GM23338 (cell line): ENCODE data around the gene SRSF8. TPM values are rescaled to one million over a fixed set of nuclear protein-coding genes. Genes with fewer than 3 reads are reported as not detected.

Experiments
- ATAC-seq: fragments of 200-7000 bp; cut with Tn5 transposase; 3 replicates; pipeline ENCODE4 v1.9.1; 2020
- DNase-seq: peaks from one replicate; pipeline ENCODE4 v3.0.0-alpha.2; 2015; ENCODE audit warnings: low spot score
- H2AFZ ChIP-seq: fragments of 200-600 bp; sonication (generic); 2 replicates; pipeline ENCODE4 v1.8.0; 2016; ENCODE audit warnings: antibody characterized with exemption, mild to moderate bottlenecking, moderate library complexity
- H3F3A ChIP-seq: fragments of 200-600 bp; sonication (generic); replicated peaks from 2 replicates; pipeline ENCODE4 v1.8.0; 2017; ENCODE audit warnings: antibody characterized with exemption, mixed run types, low read depth
- H3K27ac ChIP-seq: fragments of 200-600 bp; sonication (generic); 2 replicates; pipeline ENCODE4 v1.6.1; 2016; ENCODE audit warnings: low read depth
- H3K27me3 ChIP-seq: fragments of 200-600 bp; sonication (generic); 2 replicates; pipeline ENCODE4 v1.8.0; 2016; ENCODE audit warnings: mild to moderate bottlenecking, mixed run types, moderate library complexity; ENCODE audit not compliant: insufficient read depth
- H3K36me3 ChIP-seq: fragments of 200-600 bp; sonication (generic); 2 replicates; pipeline ENCODE4 v1.8.0; 2016; ENCODE audit warnings: mild to moderate bottlenecking; ENCODE audit not compliant: insufficient read depth
- H3K4me1 ChIP-seq: fragments of 200-600 bp; sonication (generic); 2 replicates; pipeline ENCODE4 v1.8.0; 2016; ENCODE audit warnings: mild to moderate bottlenecking, moderate library complexity; ENCODE audit not compliant: insufficient read depth
- H3K4me2 ChIP-seq: fragments of 200-600 bp; sonication (generic); 2 replicates; pipeline ENCODE4 v1.7.1; 2017; ENCODE audit warnings: mixed run types
- H3K4me3 ChIP-seq: fragments of 200-600 bp; sonication (generic); 2 replicates; pipeline ENCODE4 v1.6.1; 2016; ENCODE audit warnings: mixed run types
- H3K79me2 ChIP-seq: fragments of 200-600 bp; sonication (generic); replicated peaks from 2 replicates; pipeline ENCODE4 v1.8.0; 2017; ENCODE audit warnings: mild to moderate bottlenecking; ENCODE audit not compliant: insufficient read depth
- H3K9me2 ChIP-seq: fragments of 200-600 bp; sonication (generic); 2 replicates; pipeline ENCODE4 v1.8.0; 2017; ENCODE audit not compliant: insufficient read depth
- H4K20me1 ChIP-seq: fragments of 200-600 bp; sonication (generic); replicated peaks from 2 replicates; pipeline ENCODE4 v1.8.0; 2017; ENCODE audit warnings: mild to moderate bottlenecking; ENCODE audit not compliant: insufficient read depth
- H3K27ac Mint-ChIP-seq: 2 replicates; pipeline ENCODE4 v1.8.0; 2020; ENCODE audit warnings: inconsistent platforms, mild to moderate bottlenecking, moderate library complexity, mixed read lengths
- H3K27me3 Mint-ChIP-seq: 3 replicates; pipeline ENCODE4 v1.8.0; 2022; ENCODE audit warnings: low read depth, mild to moderate bottlenecking, moderate library complexity, mixed read lengths, inconsistent platforms; ENCODE audit not compliant: insufficient read depth, poor library complexity
- H3K36me3 Mint-ChIP-seq: 3 replicates; pipeline ENCODE4 v1.8.0; 2021; ENCODE audit warnings: low read depth, mild to moderate bottlenecking, inconsistent platforms, moderate library complexity, mixed read lengths
- H3K4me1 Mint-ChIP-seq: 3 replicates; pipeline ENCODE4 v1.8.0; 2020; ENCODE audit warnings: mild to moderate bottlenecking, inconsistent platforms, mixed read lengths
- H3K4me3 Mint-ChIP-seq: 3 replicates; pipeline ENCODE4 v1.8.0; 2021; ENCODE audit warnings: moderate library complexity, mild to moderate bottlenecking, inconsistent platforms, mixed read lengths
- H3K9me3 Mint-ChIP-seq: 3 replicates; pipeline ENCODE4 v1.8.0; 2020; ENCODE audit warnings: moderate library complexity, mild to moderate bottlenecking, inconsistent platforms, mixed read lengths
- CREB1 ChIP-seq: fragments of 250-450 bp; sonication (Bioruptor Pico); IDR thresholded peaks from 2 replicates; pipeline ENCODE4 v1.5.0; 2020; ENCODE audit warnings: low read depth, mild to moderate bottlenecking, moderate library complexity
- ETS1 ChIP-seq: IDR thresholded peaks from 2 replicates; pipeline ENCODE4 v1.6.1; 2016; ENCODE audit warnings: antibody characterized with exemption
- EZH2 ChIP-seq: fragments of 200-600 bp; sonication (generic); IDR thresholded peaks from one replicate; pipeline ENCODE4 v1.8.0; 2017; ENCODE audit warnings: antibody characterized with exemption, mild to moderate bottlenecking, low read depth; ENCODE audit not compliant: unreplicated experiment
- EZH2phosphoT487 ChIP-seq: fragments of 200-600 bp; sonication (generic); IDR thresholded peaks from one replicate; pipeline ENCODE4 v1.8.1; 2018; ENCODE audit warnings: antibody characterized with exemption; ENCODE audit not compliant: unreplicated experiment
- JUNB ChIP-seq: IDR thresholded peaks from one replicate; pipeline ENCODE4 v1.6.1; 2016; ENCODE audit warnings: antibody characterized with exemption; ENCODE audit not compliant: unreplicated experiment
- NANOG ChIP-seq: IDR thresholded peaks from 2 replicates; pipeline ENCODE4 v1.6.1; 2016; ENCODE audit warnings: antibody characterized with exemption, borderline replicate concordance
- POLR2AphosphoS5 ChIP-seq: IDR thresholded peaks from 2 replicates; pipeline ENCODE4 v1.6.1; 2016; ENCODE audit warnings: antibody characterized with exemption, low read depth
- STAT1 ChIP-seq: IDR thresholded peaks from one replicate; pipeline ENCODE4 v1.6.1; 2016; ENCODE audit warnings: antibody characterized with exemption; ENCODE audit not compliant: unreplicated experiment
- ZNF114 ChIP-seq: fragments of 250-450 bp; sonication (Bioruptor Pico); IDR thresholded peaks from 2 replicates; pipeline ENCODE4 v1.5.0; 2020; ENCODE audit warnings: mild to moderate bottlenecking, moderate library complexity
- ZNF331 ChIP-seq: fragments of 250-450 bp; sonication (Bioruptor Pico); IDR thresholded peaks from 2 replicates; pipeline ENCODE4 v1.5.0; 2020; ENCODE audit warnings: low read depth, mild to moderate bottlenecking, moderate library complexity
- polyA plus RNA-seq: library from polyadenylated mRNA; unstranded; fragments of >200 nt; fragmentation: Nextera tagmentation; extraction: Ambion mirVana; gene quantifications from 2 replicates; pipeline ENCODE4 v1.2.1, GENCODE V29; 2016
- total RNA-seq: library from RNA; depleted of rRNA; stranded (reverse); fragments of >200 nt; shearing (Covaris generic); gene quantifications from 2 replicates; pipeline ENCODE4 v1.2.3, GENCODE V29; 2014
- TF ChIP-seq, protein P1 (sequence below): fragments of 250-450 bp; sonication (Bioruptor Pico); IDR thresholded peaks from 2 replicates; pipeline ENCODE4 v1.5.0; 2020; ENCODE audit warnings: mild to moderate bottlenecking, moderate library complexity
- TF ChIP-seq, protein P2 (sequence below), 2 experiments: fragments of 200-600 bp in 1 of 2; sonication (generic) in 1 of 2; conservative IDR thresholded peaks; 2 replicates each; pipeline versions ENCODE4 v1.5.1 to v1.6.1; 2016 to 2017; ENCODE audit warnings: antibody characterized with exemption in 2 of 2, low read depth in 2 of 2, mild to moderate bottlenecking in 2 of 2, moderate library complexity in 1 of 2
- TF ChIP-seq, protein P3 (sequence below): IDR thresholded peaks from one replicate; pipeline ENCODE4 v1.6.1; 2018; ENCODE audit warnings: antibody characterized with exemption; ENCODE audit not compliant: unreplicated experiment

Gene SRSF8
- total and polyA plus RNA-seq, 2 experiments from 2014 or later: 12.6 to 19.9 TPM

GRCh38 chr11:95095858-95096587 is 29.3 kb downstream of the SRSF8 start:
- Histone ChIP-seq H3F3A (no peaks in the 10 kb centered on the region), H3K27me3 (peaks cover 14% of the 10 kb centered on the region), H4K20me1 (no peaks in the 10 kb centered on the region; the same call in 1 of the 2 replicates), H3K27ac (no peak overlapping the region), H3K79me2 (no peaks in the 10 kb centered on the region), H3K4me3 (no peak overlapping the region), H3K36me3 (no peaks in the 10 kb centered on the region), H2AFZ (no peak overlapping the region), H3K4me1 (peaks cover 7% of the 10 kb centered on the region; the same call in 1 of the 2 replicates), H3K4me2 (no peak overlapping the region), H3K9me2 (no peaks in the 10 kb centered on the region)
- Mint-ChIP-seq H3K9me3 (no peaks in the 10 kb centered on the region), H3K4me3 (no peak overlapping the region), H3K27me3 (peaks cover 13% of the 10 kb centered on the region), H3K27ac (no peak overlapping the region), H3K4me1 (peaks cover 25% of the 10 kb centered on the region), H3K36me3 (no peaks in the 10 kb centered on the region; the same call in 2 of the 3 replicates)
- ATAC-seq (no peak), DNase-seq (no peak)
- TF ChIP-seq, protein P1, sequence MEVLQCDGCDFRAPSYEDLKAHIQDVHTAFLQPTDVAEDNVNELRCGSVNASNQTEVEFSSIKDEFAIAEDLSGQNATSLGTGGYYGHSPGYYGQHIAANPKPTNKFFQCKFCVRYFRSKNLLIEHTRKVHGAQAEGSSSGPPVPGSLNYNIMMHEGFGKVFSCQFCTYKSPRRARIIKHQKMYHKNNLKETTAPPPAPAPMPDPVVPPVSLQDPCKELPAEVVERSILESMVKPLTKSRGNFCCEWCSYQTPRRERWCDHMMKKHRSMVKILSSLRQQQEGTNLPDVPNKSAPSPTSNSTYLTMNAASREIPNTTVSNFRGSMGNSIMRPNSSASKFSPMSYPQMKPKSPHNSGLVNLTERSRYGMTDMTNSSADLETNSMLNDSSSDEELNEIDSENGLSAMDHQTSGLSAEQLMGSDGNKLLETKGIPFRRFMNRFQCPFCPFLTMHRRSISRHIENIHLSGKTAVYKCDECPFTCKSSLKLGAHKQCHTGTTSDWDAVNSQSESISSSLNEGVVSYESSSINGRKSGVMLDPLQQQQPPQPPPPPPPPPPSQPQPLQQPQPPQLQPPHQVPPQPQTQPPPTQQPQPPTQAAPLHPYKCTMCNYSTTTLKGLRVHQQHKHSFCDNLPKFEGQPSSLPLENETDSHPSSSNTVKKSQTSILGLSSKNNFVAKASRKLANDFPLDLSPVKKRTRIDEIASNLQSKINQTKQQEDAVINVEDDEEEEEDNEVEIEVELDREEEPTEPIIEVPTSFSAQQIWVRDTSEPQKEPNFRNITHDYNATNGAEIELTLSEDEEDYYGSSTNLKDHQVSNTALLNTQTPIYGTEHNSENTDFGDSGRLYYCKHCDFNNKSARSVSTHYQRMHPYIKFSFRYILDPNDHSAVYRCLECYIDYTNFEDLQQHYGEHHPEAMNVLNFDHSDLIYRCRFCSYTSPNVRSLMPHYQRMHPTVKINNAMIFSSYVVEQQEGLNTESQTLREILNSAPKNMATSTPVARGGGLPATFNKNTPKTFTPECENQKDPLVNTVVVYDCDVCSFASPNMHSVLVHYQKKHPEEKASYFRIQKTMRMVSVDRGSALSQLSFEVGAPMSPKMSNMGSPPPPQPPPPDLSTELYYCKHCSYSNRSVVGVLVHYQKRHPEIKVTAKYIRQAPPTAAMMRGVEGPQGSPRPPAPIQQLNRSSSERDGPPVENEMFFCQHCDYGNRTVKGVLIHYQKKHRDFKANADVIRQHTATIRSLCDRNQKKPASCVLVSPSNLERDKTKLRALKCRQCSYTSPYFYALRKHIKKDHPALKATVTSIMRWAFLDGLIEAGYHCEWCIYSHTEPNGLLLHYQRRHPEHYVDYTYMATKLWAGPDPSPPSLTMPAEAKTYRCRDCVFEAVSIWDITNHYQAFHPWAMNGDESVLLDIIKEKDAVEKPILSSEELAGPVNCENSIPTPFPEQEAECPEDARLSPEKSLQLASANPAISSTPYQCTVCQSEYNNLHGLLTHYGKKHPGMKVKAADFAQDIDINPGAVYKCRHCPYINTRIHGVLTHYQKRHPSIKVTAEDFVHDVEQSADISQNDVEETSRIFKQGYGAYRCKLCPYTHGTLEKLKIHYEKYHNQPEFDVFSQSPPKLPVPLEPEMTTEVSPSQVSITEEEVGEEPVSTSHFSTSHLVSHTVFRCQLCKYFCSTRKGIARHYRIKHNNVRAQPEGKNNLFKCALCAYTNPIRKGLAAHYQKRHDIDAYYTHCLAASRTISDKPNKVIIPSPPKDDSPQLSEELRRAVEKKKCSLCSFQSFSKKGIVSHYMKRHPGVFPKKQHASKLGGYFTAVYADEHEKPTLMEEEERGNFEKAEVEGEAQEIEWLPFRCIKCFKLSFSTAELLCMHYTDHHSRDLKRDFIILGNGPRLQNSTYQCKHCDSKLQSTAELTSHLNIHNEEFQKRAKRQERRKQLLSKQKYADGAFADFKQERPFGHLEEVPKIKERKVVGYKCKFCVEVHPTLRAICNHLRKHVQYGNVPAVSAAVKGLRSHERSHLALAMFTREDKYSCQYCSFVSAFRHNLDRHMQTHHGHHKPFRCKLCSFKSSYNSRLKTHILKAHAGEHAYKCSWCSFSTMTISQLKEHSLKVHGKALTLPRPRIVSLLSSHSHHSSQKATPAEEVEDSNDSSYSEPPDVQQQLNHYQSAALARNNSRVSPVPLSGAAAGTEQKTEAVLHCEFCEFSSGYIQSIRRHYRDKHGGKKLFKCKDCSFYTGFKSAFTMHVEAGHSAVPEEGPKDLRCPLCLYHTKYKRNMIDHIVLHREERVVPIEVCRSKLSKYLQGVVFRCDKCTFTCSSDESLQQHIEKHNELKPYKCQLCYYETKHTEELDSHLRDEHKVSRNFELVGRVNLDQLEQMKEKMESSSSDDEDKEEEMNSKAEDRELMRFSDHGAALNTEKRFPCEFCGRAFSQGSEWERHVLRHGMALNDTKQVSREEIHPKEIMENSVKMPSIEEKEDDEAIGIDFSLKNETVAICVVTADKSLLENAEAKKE (CRISPR knock-in tag): no peak
- TF ChIP-seq STAT1: no peak
- no peak for TF ChIP-seq JUNB
- no peak for TF ChIP-seq EZH2
- TF ChIP-seq ZNF331: no peak
- no peak for TF ChIP-seq NANOG
- no peak for TF ChIP-seq POLR2AphosphoS5
- no peak for TF ChIP-seq EZH2phosphoT487
- TF ChIP-seq, protein P2, sequence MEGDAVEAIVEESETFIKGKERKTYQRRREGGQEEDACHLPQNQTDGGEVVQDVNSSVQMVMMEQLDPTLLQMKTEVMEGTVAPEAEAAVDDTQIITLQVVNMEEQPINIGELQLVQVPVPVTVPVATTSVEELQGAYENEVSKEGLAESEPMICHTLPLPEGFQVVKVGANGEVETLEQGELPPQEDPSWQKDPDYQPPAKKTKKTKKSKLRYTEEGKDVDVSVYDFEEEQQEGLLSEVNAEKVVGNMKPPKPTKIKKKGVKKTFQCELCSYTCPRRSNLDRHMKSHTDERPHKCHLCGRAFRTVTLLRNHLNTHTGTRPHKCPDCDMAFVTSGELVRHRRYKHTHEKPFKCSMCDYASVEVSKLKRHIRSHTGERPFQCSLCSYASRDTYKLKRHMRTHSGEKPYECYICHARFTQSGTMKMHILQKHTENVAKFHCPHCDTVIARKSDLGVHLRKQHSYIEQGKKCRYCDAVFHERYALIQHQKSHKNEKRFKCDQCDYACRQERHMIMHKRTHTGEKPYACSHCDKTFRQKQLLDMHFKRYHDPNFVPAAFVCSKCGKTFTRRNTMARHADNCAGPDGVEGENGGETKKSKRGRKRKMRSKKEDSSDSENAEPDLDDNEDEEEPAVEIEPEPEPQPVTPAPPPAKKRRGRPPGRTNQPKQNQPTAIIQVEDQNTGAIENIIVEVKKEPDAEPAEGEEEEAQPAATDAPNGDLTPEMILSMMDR (conservative IDR thresholded peaks at IDR 0.05; ENCODE audit: low read depth in 2 of 2): no peak
- TF ChIP-seq, protein P3, sequence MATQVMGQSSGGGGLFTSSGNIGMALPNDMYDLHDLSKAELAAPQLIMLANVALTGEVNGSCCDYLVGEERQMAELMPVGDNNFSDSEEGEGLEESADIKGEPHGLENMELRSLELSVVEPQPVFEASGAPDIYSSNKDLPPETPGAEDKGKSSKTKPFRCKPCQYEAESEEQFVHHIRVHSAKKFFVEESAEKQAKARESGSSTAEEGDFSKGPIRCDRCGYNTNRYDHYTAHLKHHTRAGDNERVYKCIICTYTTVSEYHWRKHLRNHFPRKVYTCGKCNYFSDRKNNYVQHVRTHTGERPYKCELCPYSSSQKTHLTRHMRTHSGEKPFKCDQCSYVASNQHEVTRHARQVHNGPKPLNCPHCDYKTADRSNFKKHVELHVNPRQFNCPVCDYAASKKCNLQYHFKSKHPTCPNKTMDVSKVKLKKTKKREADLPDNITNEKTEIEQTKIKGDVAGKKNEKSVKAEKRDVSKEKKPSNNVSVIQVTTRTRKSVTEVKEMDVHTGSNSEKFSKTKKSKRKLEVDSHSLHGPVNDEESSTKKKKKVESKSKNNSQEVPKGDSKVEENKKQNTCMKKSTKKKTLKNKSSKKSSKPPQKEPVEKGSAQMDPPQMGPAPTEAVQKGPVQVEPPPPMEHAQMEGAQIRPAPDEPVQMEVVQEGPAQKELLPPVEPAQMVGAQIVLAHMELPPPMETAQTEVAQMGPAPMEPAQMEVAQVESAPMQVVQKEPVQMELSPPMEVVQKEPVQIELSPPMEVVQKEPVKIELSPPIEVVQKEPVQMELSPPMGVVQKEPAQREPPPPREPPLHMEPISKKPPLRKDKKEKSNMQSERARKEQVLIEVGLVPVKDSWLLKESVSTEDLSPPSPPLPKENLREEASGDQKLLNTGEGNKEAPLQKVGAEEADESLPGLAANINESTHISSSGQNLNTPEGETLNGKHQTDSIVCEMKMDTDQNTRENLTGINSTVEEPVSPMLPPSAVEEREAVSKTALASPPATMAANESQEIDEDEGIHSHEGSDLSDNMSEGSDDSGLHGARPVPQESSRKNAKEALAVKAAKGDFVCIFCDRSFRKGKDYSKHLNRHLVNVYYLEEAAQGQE: no peak
- TF ChIP-seq ZNF114 (CRISPR knock-in tag): no peak
- TF ChIP-seq CREB1 (CRISPR knock-in tag): no peak
- no peak for TF ChIP-seq ETS1
